ENCODE measurements around the gene KCNAB1.
"Not testable (repeated sequence)": the region's sequence is repeated elsewhere in the genome, so short reads cannot be mapped to it uniquely, and the experiment has no call there.

KCNAB1 gene

DNA sequence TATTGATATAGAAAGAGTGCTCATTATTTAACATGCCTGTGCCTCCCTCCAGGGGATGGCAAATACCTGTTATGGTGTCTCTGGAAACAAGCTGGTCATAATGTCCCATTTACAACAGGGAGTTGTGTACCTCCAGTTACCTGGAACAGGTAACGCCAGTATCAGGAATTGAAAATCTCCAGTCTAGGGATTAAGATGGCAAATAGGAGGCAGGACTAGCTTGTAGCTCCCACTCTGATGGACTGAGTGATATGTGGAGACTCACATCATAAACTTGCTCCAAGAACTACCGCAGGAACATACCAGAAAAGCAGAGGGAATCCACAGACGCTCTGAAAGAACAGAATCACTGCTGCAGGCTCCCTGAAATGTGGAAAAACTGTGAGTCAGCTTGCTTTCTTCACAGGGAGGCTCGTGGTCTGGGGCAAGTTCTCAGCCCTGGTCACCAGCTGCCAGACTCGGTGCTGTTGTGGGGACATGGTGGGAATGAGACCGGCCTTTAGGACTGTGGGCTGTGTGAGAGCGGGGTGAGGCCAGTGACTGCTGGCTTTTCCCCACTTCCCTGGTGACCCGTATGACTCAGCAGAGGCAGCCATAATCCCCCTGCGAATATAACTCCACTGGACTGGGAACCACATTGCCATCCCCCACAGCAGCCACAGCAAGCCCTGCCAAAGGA is 97.4 kb downstream of the KCNAB1 start:
- DNase-seq (ENCODE audit: low read depth in 2 of 2): no peak

DNA sequence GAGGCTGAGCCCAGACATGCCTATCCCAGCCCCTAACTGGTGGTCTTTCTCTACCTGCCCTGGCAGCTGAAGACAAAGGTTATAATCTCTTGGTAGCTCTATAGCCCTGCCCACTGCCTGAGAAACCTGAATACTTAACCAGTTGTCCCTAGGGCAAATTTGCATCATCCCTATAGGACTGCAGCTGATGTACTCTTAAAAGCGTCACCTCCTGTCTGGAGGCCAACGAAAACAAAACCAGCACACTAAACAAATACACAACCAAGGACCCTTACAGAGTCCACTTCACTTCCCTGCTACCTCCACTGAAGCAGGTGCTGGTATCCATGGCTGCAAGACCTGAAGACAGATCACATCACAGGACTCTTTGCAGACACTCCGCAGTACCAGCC is 98.0 kb downstream of the KCNAB1 start:
- DNase-seq (ENCODE audit: low read depth in 2 of 2): no peak

DNA sequence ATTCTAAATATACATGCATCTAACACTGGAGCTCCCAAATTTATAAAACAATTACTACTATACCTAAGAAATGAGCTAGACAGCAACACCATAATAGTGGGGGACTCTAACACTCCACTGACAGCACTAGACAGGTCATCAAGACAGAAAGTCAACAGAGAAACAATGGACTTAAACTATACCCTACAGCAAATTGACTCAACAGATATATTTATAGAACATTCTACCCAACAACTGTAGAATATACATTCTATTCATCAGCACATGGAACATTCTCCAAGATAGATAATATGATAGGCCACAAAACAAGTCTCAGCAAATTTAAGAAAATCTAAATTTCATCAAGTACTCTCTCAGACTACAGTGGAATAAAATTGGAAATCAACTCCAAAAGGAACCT is 102.0 kb downstream of the KCNAB1 start:
- DNase-seq (ENCODE audit: low read depth in 2 of 2): not testable (repeated sequence)

DNA sequence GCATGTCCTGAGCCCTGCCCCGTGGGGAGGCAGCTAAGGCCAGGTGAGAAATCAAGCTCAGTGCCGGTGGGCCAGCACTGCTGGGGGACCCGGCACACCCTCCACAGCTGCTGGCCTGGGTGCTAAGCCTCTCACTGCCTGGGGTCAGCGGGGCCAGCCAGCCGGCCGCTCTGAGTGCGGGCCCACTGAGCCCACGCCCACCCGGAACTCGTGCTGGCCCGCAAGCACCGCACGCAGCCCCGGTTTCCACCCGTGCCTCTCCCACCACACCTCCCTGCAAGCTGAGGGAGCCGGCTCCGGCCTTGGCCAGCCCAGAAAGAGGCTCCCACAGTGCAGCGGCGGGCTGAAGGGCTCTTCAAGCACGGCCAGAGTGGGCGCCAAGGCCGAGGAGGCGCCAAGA is 103.7 kb downstream of the KCNAB1 start:
- not testable (repeated sequence) for DNase-seq (ENCODE audit: low read depth in 2 of 2)

DNA sequence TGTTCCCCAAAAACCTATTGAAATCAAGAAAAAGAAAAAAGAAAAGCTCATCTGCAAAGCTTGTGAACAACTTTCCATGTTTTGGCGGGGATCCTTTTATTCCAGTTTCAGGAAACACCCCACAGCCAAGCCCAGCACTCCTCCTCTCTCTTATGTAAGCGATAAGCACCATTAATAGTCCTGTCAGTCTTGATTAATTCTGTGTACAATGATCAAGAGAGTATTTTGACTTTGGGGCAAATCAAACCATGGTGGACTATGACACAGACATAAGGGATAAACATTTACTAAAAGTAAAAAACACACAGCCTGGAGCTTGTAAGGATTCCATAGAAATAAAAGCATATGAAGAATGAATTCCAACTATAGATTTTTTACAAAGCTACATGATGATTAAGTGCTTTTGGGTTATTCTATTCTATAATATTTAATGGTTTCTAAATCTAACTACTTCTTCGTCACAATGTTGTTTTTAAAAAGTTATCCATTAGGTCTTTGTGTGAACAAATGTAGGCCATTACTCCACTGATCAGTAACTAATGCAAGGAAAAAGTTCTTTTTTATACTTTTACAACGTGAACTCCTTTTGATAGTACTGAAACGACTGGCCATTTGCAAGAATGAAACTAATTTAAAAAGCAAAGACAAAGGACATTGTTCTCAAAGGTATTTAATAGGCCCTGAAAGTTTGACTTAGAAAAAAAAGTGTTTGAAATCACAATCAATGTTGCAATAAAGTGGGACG is 106.5 kb downstream of the KCNAB1 start:
- DNase-seq (ENCODE audit: low read depth in 2 of 2): no peak

DNA sequence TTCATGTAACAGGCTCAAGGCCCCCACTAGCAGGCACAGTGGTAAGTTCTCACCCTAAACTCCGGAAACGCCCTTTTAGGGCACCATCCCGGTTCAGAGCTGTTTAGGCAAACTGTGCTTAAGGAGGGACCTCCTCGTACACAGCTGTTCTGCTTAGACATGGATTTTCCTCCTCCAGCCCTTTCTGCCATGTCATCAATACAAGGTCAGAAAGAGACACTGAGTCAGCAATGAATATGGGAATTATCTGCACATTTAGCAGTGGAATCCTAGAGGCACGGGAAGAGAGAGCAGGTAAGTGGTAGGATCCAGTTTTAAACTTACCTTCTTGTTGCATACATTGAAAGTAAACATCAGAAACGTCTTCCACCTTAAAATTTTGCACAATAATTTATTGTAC is 107.3 kb downstream of the KCNAB1 start:
- DNase-seq (ENCODE audit: low read depth in 2 of 2): no peak

DNA sequence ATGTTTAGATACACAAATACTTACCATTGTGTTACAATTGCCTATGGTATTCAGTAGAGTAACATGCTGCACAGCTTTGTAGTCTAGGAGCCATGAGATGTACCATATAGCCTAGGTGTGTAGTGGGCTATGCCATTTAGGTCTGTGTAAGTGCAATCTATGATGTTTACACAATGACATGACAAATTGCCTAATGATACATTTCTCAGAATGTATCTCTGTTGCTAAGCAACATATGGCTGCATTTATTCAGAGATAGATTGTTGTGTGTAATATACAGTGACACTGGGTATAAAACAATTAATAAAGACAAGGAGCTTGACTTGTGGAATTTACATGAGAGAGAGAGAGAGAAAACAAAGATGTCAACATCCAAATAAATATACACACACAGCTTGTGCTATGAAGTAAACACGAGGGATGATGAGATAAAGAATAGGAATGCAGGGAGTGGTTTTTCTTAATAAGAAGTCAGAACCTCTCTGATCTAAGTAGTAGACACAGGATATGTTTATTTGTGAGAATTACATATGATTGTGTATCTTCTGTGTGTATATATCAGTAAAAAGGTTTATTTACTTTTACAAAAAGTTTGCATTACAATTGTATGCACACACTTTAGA is 110.0 kb downstream of the KCNAB1 start:
- no peak for DNase-seq (ENCODE audit: low read depth in 2 of 2)

DNA sequence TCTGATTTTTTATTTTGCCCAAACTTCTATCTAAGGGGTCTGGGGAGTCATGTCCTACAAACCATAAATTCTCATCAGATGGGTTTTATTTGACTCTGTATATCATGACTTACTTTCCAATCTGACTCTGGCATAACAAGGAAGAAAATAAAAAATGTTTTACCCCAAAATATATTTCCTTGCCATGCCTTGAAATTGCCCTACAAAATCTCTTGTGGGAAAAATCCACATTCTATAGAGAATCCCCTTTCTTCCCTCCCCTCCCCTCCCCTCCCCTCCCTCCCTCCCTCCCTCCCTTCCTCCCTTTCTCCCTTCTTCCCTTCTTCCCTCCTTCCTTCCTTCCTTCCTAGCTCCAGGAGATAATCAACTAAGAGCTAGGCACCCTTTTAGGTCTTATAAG is 110.8 kb downstream of the KCNAB1 start:
- not testable (repeated sequence) for DNase-seq (ENCODE audit: low read depth in 2 of 2)

DNA sequence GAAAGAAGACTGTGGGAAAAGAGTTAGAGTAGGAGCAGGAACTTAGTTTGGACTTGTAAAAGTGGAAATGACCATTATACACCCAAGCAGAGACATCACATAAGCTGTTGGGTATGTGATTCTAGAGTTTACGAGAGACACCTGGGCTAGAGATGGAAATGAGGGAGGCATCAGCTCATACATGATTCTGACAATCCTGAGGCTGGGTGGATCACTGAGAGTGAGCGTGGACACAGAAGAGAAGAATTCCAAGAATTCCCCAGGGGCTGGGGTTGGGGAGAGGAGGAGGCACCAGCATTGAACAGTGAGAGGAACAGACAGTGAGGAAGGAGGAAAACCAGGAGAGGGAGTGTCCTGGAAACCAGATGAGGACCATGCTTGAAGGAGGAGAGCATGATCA is 113.5 kb downstream of the KCNAB1 start:
- no peak for DNase-seq (ENCODE audit: low read depth in 2 of 2)

DNA sequence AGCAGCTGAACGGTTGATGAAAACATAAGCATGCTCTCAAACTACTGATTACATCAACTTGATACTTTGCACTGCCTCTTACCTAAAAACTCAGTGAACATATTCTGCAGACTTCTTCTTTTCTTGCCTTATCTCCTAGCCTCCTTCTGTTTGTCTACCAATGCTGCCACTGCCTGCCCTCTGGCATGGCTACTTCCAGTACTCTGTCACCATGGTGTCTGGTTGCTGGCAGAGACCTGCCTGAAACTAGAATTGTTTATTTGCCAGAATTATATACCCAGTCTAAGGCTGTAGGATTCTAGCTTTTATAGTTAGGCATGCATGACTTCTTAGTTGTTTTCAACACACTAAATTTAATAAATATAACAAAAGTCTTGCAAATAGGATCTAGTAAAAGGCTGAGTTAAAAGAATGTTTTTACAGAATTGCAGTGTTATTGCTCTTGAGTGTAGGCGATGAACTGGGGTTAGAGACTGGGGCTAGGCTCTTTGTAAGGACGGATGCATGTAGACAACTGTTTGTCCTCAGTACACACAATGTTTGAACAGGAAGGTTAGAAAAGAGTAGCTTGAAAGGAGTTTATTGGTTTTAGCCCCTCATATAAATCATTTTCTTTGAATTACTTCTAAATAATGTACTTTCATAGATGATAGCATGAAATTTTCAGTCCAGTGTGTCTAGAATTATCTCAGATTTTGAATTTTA is 116.3 kb downstream of the KCNAB1 start:
- no peak for DNase-seq (ENCODE audit: low read depth in 2 of 2)

DNA sequence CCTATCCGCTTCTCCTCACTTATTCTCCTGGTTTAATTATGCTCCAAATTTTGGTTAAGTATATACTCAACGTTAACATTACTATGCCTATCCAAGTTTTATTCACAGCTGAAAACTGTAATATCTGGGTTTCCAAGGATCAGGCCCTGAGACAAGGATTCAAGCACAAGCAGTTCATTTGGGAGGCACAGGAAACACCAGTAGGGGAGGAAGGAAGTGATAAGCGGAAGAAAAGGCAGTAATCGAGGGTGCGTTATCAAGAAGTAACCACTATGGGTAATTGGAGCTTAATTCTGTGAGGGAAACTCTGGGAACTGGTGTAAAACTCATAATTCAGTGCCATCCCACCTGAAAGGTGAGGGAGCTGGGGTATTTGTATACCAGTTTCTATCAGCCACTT is 120.3 kb downstream of the KCNAB1 start:
- DNase-seq (ENCODE audit: low read depth in 2 of 2): no peak

DNA sequence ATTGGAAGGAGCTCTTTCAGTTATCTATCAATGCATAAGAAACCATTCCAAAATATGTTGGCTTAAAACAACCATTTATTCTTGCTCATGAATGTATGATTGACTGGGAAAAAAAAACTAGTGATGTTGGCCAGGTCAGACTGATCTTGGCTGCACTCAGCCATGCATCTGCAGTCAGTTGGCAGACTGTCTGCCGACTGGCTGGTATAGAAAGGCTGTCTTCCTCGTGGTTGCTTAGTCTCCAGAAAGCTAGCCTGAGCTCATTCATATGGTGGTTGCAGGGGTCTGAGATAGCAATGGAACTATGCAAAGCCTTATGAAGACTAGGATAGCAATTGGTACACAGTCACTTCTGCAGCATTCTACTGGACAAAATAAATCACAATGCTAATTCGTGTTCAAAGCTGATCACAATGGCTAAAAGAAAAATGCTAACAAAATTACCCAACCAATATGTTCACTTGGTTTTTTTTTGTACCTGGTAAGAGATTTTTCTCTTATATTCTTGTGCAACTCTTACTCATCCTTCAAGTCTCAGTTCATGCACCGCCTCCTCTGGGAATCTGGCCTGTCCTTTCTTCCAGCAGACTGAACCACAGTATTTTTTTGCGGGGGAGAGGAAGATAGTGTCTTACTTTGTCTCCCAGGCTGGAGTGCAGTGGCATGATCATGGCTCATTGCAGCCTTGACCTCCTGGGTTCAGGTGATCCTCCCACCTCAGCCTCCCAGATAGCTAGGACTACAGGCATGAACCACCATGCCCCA is 126.8 kb downstream of the KCNAB1 start:
- DNase-seq (ENCODE audit: low read depth in 2 of 2): no peak

DNA sequence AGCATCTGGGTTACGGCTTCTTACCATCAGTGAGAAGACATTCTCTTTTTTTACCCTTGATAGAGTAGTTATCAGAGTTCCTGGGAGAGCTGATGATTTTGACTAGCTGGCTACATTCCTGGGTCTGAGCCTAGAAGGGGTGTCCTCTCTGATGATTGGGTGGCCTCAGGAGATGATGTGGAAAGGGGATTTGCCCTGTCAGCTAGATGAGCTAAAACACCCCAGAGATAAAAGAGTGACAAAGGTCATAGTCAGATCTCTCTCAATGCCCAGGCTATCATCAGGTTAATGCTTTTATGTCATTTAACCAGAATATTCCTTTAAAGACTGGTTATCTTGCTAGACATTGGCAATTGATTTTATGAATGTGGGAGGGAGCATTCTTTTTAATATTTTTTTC is 130.2 kb downstream of the KCNAB1 start:
- DNase-seq (ENCODE audit: low read depth in 2 of 2): no peak

DNA sequence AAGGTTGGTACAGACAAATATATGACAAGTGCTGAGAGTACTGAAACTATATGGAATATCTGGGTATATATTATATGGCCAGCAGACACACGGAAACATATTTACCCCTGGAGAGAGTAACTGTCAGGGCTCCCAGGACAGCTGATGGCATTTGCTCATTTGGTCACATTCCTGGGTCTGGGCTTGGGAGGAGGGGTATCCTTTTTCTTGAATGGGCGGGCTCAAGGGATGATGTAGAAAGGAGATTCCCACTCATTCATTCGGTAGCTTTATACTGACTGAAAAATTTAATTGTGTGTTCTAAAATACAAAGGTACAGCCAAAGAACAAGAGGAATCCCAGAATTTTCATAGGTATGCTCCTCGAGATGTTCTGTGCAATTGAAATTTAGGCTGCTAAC is 131.0 kb downstream of the KCNAB1 start:
- DNase-seq (ENCODE audit: low read depth in 2 of 2): no peak

DNA sequence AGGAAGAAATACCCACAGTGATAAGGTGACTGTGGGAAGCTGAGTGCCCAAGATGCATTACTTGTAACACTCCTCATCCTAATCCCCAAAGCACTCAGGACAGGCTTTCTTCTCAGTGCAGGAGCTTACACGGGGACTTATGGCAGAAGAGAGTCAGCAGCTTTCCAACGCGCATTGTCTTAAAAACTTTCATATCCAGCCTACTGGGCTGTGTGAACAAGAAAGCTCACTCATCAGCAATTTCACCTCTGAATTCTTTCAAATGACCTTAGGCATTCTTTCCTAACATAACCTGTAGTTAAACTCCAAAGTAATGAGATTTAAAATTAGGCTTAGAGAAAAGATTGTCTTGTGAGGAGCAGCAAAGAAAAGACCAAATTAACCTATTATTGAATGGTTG is 132.3 kb downstream of the KCNAB1 start:
- DNase-seq (ENCODE audit: low read depth in 2 of 2): no peak

DNA sequence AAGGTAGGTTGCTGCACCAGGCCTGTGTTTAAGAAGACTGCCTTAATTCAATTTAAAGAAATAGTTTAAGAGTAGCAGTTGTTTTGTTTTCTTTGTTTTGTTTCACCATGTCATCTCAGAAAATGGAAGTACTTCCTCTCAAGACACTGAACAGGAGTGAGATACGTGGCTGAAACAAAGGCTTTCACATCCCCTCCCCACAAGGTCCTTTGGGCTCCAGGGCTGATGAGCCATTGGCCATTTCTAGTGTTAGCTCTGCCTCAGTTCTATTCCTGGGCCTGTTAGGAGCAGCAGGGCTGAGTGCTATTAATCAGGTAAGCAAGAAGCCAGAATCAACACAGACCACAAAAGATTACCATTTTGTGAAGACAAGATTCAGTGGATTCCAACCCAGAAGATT is 132.8 kb downstream of the KCNAB1 start:
- no peak for DNase-seq (ENCODE audit: low read depth in 2 of 2)

DNA sequence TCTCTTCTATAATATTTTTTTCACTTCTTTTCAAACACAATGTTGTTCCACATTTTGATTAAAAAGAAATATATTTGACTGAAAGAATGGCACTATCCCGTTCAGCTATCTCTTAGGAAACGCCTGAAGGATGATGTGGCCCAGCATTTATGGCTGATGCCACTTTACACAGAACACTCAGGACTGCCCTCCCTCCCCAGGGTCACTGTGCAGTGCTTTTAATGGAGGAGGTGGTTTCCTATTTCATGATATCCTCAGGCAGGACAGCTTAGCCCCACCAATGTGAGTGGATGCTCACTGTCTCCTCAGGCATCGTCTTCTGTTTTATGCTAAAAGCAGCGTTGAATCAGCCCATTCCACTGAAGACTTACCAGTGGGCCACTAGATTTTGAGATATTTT is 135.9 kb downstream of the KCNAB1 start:
- no peak for DNase-seq (ENCODE audit: low read depth in 2 of 2)

DNA sequence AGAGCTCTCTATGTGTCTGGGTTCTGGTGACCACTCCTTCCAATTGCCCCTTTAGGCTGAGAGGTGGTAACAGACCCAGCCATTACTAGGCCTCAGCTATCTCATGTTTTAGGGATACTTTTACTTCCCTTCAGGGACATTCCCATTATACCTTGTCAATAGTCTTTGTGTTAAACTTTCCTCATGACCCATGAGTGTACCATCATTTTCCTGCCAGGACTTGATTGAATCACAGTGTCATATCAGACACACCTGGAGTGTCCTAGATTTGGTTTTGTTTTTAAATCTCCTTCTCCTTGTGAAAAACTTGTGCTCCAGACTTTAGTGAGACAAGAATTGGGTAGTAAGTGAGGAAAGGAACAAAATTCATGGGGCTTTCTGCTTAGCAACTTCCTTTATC is 136.6 kb downstream of the KCNAB1 start:
- DNase-seq (ENCODE audit: low read depth in 2 of 2): no peak

DNA sequence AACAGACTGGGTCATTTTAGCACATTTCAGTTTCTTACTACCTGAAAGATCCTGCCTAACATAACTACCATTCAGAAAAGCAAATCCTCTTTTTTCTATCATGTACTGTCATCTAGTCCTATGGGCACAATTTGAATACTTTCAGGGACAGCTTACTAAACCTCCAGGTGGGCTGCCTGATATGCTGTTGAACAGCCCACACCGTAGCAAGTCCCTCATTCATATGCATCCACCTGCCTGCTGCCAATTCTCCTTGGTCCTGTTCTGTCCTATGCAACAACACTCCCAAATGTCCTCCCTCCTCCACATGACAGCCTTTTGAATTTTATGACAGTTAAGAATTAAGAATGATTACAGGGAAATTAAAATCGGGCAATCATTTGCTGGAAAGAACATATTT is 137.9 kb downstream of the KCNAB1 start:
- DNase-seq (ENCODE audit: low read depth in 2 of 2): no peak

DNA sequence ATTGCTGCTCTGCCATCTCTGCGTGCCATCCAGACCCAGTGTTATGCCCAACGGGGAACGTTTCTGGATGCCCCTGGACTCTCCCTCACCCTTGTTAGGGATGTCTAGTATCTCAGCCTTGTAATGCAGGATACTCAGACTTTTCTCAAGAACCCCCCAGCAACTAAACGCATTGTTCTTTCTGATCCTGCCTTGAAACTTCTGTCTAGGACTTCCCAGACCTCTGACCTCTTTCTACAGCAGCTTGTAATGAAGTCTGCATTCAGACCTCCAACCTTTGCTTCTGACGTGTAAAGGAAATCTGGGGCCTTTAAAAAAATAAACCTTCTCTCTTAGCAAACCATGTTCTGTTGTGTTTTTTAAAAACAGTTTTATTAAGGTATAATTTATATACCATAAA is 139.5 kb downstream of the KCNAB1 start:
- DNase-seq (ENCODE audit: low read depth in 2 of 2): no peak

DNA sequence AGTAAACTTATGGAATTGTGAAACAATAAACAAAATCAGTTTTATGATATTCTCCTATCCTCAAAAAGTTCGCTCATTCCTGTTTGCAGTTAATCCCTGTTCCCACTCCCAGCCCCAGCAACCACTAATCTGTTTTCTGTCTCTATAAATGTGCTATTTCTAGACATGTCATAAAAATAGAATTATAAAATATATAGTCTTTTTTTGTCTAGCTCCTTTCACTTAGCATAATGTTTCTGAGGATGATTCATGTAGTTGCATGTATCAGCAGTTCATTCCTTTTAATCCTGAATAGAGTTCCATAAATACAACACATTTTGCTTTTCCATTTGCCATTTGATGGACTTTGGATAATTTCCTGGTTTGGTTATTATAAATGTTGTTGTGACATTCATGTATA is 140.0 kb downstream of the KCNAB1 start:
- no peak for DNase-seq (ENCODE audit: low read depth in 2 of 2)

DNA sequence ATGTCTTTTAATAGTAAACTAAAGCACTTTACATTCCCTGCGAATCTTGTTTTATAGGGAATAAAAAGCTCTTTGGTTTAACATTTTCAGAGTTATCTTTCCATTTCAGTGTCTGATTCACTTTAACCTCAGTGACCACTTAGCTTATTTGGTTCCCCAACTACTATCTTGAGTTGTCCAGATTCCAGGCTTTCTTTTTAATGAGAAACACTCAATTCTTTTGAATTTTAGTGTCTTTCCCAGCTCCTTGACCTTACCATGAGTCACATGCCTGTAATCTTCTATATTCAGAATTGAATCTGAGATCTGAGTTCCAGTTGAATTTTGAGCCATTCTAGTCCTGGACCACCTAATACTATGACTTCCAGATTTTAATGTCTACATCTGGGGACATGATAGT is 144.4 kb downstream of the KCNAB1 start:
- no peak for DNase-seq (ENCODE audit: low read depth in 2 of 2)

Data from fibroblast of skin of left quadriceps (primary cell).